CD4-positive, alpha-beta T cell treated with Interferon gamma for 1 hour (primary cell): ENCODE data around the gene ADNP.

Experiments
- DNase-seq: peaks from one replicate; pipeline ENCODE4 v3.0.0-alpha.2; 2020

The ADNP gene

GRCh38 chr20:50844430-50845100, 86.7 kb downstream of the ADNP start:
- DNase-seq: peak; percentile 3

- DNase-seq: no peak
Observed at GRCh38 chr20:50843331-50844276, 87.6 kb downstream of the ADNP start.

- DNase-seq: no peak
Observed at GRCh38 chr20:50842821-50843220, 88.4 kb downstream of the ADNP start.
